H1 (cell line): ENCODE data around the gene TLE2. TPM values are rescaled to one million over a fixed set of nuclear protein-coding genes. Genes with fewer than 3 reads are reported as not detected.

Experiments
- CTCF ChIA-PET: fragments of 300-600 bp; sonication (Branson Sonifier 250); formaldehyde crosslinking; loops from one replicate; lab custom pipeline; 2021; ENCODE audit not compliant: partially characterized antibody; lab: Charles Lee
- POLR2A ChIA-PET: fragments of 300-600 bp; sonication (Branson Sonifier 250); formaldehyde crosslinking; loops from one replicate; lab custom pipeline; 2021; ENCODE audit warnings: inconsistent platforms; ENCODE audit not compliant: partially characterized antibody; lab: Charles Lee
- DNase-seq, 2 experiments: peaks; one replicate each; pipeline versions ENCODE4 v3.0.0 to v3.0.0-alpha.2; 2010 to 2022; ENCODE audit warnings: low spot score in 2 of 2, low read depth in 1 of 2, mixed read lengths in 1 of 2
- FAIRE-seq: peaks from 2 replicates; lab custom pipeline; 2011; peaks lifted over from hg19 to GRCh38; lab: Jason Lieb, UNC
- H2AFZ ChIP-seq: 2 replicates; pipeline ENCODE4 v1.8.1; 2012; ENCODE audit warnings: low read length, inconsistent platforms
- H2AK5ac ChIP-seq: 2 replicates; pipeline ENCODE4 v1.6.1; 2013; ENCODE audit warnings: low read depth, low read length
- H2BK120ac ChIP-seq: replicated peaks from 2 replicates; pipeline ENCODE3; 2013; ENCODE audit warnings: low read depth, low read length, inconsistent platforms
- H2BK12ac ChIP-seq: 2 replicates; pipeline ENCODE4 v1.6.1; 2013; ENCODE audit warnings: low read depth, low read length
- H2BK15ac ChIP-seq: 2 replicates; pipeline ENCODE4 v1.6.1; 2013; ENCODE audit warnings: low read length
- H2BK20ac ChIP-seq: 2 replicates; pipeline ENCODE4 v1.6.1; 2013; ENCODE audit warnings: low read length
- H2BK5ac ChIP-seq: 2 replicates; pipeline ENCODE4 v1.6.1; 2013; ENCODE audit warnings: low read depth, low read length
- H3K14ac ChIP-seq: 2 replicates; pipeline ENCODE4 v1.6.1; 2013; ENCODE audit warnings: inconsistent platforms; ENCODE audit not compliant: insufficient read length
- H3K18ac ChIP-seq: 2 replicates; pipeline ENCODE4 v1.6.1; 2013; ENCODE audit warnings: low read length; ENCODE audit errors: extremely low read depth
- H3K23ac ChIP-seq: 2 replicates; pipeline ENCODE4 v1.6.1; 2013; ENCODE audit warnings: inconsistent platforms; ENCODE audit not compliant: insufficient read length
- H3K23me2 ChIP-seq: 2 replicates; pipeline ENCODE4 v1.6.1; 2013; ENCODE audit warnings: low read depth, low read length
- H3K27ac ChIP-seq: 2 replicates; pipeline ENCODE4 v1.6.1; 2011; ENCODE audit warnings: low read depth, low read length, inconsistent platforms
- H3K27me3 ChIP-seq, 4 experiments: replicated peaks in 1 of 4; 1 replicate in 1 of 4; 2 replicates in 3 of 4; pipeline versions ENCODE4 v1.6.1 to v1.8.1; 2011 to 2013; ENCODE audit warnings: low read length in 3 of 4, mild to moderate bottlenecking in 3 of 4, inconsistent platforms in 2 of 4, mixed read lengths in 2 of 4, moderate library complexity in 1 of 4; ENCODE audit not compliant: control insufficient read depth in 3 of 4, insufficient read depth in 3 of 4; ENCODE audit errors: extremely low read depth in 1 of 4
- H3K36me3 ChIP-seq, 4 experiments: 2 replicates each; pipeline versions ENCODE4 v1.6.1 to v1.8.1; 2011 to 2013; ENCODE audit warnings: mild to moderate bottlenecking in 4 of 4, low read length in 3 of 4, moderate library complexity in 2 of 4, control low read depth in 1 of 4, inconsistent platforms in 1 of 4; ENCODE audit not compliant: insufficient read depth in 4 of 4, control insufficient read depth in 2 of 4
- H3K4ac ChIP-seq: replicated peaks from 2 replicates; pipeline ENCODE3; 2013; ENCODE audit warnings: low read length, low read depth, mixed read lengths, inconsistent platforms; ENCODE audit not compliant: insufficient read length
- H3K4me1 ChIP-seq, 4 experiments: replicated peaks in 1 of 4; 1 replicate in 1 of 4; 2 replicates in 3 of 4; pipeline versions ENCODE4 v1.6.1 to v1.8.1; 2011 to 2013; ENCODE audit warnings: low read length in 3 of 4, inconsistent platforms in 2 of 4, mixed read lengths in 1 of 4; ENCODE audit not compliant: insufficient read depth in 4 of 4, control insufficient read depth in 3 of 4
- H3K4me2 ChIP-seq, 2 experiments: 2 replicates each; pipeline versions ENCODE4 v1.6.1 to v1.8.1; 2011 to 2013; ENCODE audit warnings: low read depth in 2 of 2, low read length in 2 of 2, control low read depth in 1 of 2, inconsistent platforms in 1 of 2, mild to moderate bottlenecking in 1 of 2; ENCODE audit not compliant: insufficient read depth in 1 of 2
- H3K4me3 ChIP-seq, 4 experiments: fragments of 200-600, 300-600 bp in 1 of 4; sonication (generic), shearing (Covaris generic), sonication (Bioruptor Twin) in 1 of 4; 2 replicates each; pipeline versions ENCODE4 v1.5.1 to v1.8.1; 2011 to 2016; ENCODE audit warnings: low read length in 4 of 4, low read depth in 3 of 4, control low read depth in 2 of 4, inconsistent platforms in 2 of 4, mild to moderate bottlenecking in 2 of 4, mixed read lengths in 1 of 4, moderate library complexity in 1 of 4; ENCODE audit not compliant: insufficient read depth in 2 of 4; ENCODE audit errors: extremely low read depth in 1 of 4
- H3K56ac ChIP-seq: replicated peaks from 2 replicates; pipeline ENCODE3; 2013; ENCODE audit warnings: low read depth, mild to moderate bottlenecking, mixed read lengths, low read length, inconsistent platforms; ENCODE audit not compliant: insufficient read length
- H3K79me1 ChIP-seq: 2 replicates; pipeline ENCODE4 v1.6.1; 2013; ENCODE audit warnings: low read depth, low read length, control low read depth
- H3K79me2 ChIP-seq, 2 experiments: 2 replicates each; pipeline versions ENCODE4 v1.6.1 to v1.8.1; 2012 to 2013; ENCODE audit warnings: low read length in 2 of 2, mild to moderate bottlenecking in 2 of 2, inconsistent platforms in 1 of 2; ENCODE audit not compliant: insufficient read depth in 2 of 2, control insufficient read depth in 1 of 2
- H3K9ac ChIP-seq, 4 experiments: replicated peaks in 1 of 4; 1 replicate in 1 of 4; 2 replicates in 3 of 4; pipeline versions ENCODE4 v1.6.1 to v1.8.1; 2011 to 2013; ENCODE audit warnings: low read depth in 3 of 4, low read length in 3 of 4, control low read depth in 2 of 4, mild to moderate bottlenecking in 2 of 4, moderate library complexity in 2 of 4, inconsistent platforms in 1 of 4; ENCODE audit errors: extremely low read depth in 1 of 4
- H3K9me3 ChIP-seq, 2 experiments: 2 replicates each; pipeline versions ENCODE4 v1.6.1 to v1.8.1; 2012 to 2013; ENCODE audit warnings: mild to moderate bottlenecking in 2 of 2, moderate library complexity in 2 of 2, control low read depth in 1 of 2, inconsistent platforms in 1 of 2, low read depth in 1 of 2, low read length in 1 of 2, mixed read lengths in 1 of 2; ENCODE audit not compliant: insufficient read depth in 2 of 2
- H4K20me1 ChIP-seq, 2 experiments: replicated peaks in 1 of 2; 2 replicates each; pipeline versions ENCODE3 to v1.8.1; 2011 to 2013; ENCODE audit warnings: inconsistent platforms in 2 of 2, low read length in 2 of 2, mild to moderate bottlenecking in 1 of 2; ENCODE audit not compliant: insufficient read depth in 2 of 2, control insufficient read depth in 1 of 2
- H4K5ac ChIP-seq: 2 replicates; pipeline ENCODE4 v1.6.1; 2013; ENCODE audit warnings: low read length, low read depth, mixed read lengths, inconsistent platforms; ENCODE audit not compliant: insufficient read length
- H4K8ac ChIP-seq: 2 replicates; pipeline ENCODE4 v1.8.0; 2013; ENCODE audit warnings: mild to moderate bottlenecking, moderate library complexity, low read length, inconsistent platforms; ENCODE audit not compliant: insufficient read depth; ENCODE audit errors: extremely low read depth
- H4K91ac ChIP-seq: replicated peaks from 2 replicates; pipeline ENCODE3; 2013; ENCODE audit warnings: low read length, mixed read lengths, inconsistent platforms; ENCODE audit not compliant: insufficient read length
- ASH2L ChIP-seq: fragments of 200-600, 300-600 bp; sonication (generic); IDR thresholded peaks from one replicate; pipeline ENCODE4 v1.7.1; 2017; ENCODE audit warnings: low read length
- E2F6 ChIP-seq: IDR thresholded peaks from 2 replicates; pipeline ENCODE4 v1.6.1; 2012; ENCODE audit warnings: inconsistent platforms
- KDM1A ChIP-seq: fragments of 200-600, 300-600 bp; sonication (generic); IDR thresholded peaks from 2 replicates; pipeline ENCODE4 v1.7.1; 2016; ENCODE audit warnings: mild to moderate bottlenecking, low read length, borderline replicate concordance
- RBBP5 ChIP-seq: IDR thresholded peaks from 2 replicates; pipeline ENCODE4 v1.7.1; 2012; ENCODE audit warnings: low read depth, mild to moderate bottlenecking, inconsistent platforms, low read length, moderate library complexity, borderline replicate concordance
- RXRA ChIP-seq: IDR thresholded peaks from 2 replicates; pipeline ENCODE4 v1.6.1; 2011; ENCODE audit warnings: low read depth, mild to moderate bottlenecking, low read length, moderate library complexity; ENCODE audit not compliant: insufficient read depth
- SIRT6 ChIP-seq: IDR thresholded peaks from one replicate; pipeline ENCODE4 v1.7.1; 2012; ENCODE audit warnings: low read length, inconsistent platforms
- TAF1 ChIP-seq: IDR thresholded peaks from 2 replicates; pipeline ENCODE4 v1.6.1; 2011; ENCODE audit warnings: mild to moderate bottlenecking, low read depth, low read length
- TCF12 ChIP-seq: IDR thresholded peaks from 2 replicates; pipeline ENCODE4 v1.6.1; 2011; ENCODE audit warnings: low read depth, mild to moderate bottlenecking, low read length
- YY1 ChIP-seq: IDR thresholded peaks from 2 replicates; pipeline ENCODE4 v1.6.1; 2011; ENCODE audit warnings: low read depth, mild to moderate bottlenecking, low read length
- WGBS, 2 experiments: shearing (Covaris generic) in 1 of 2; methylation state at CpG; one replicate each; pipeline versions ENCODE4 v1.1.6 to v1.1.7; 2013 to 2015; ENCODE audit warnings: low lambda C conversion rate in 2 of 2, mixed read lengths in 2 of 2, inconsistent platforms in 1 of 2, low coverage in 1 of 2, missing lambda C conversion rate in 1 of 2; ENCODE audit not compliant: insufficient replicate concordance in 2 of 2, insufficient coverage in 1 of 2, insufficient read length in 1 of 2; ENCODE audit errors: extremely low coverage in 1 of 2, missing lambda C conversion rate in 1 of 2; 5-methylcytosine and 5-hydroxymethylcytosine counted together
- polyA plus RNA-seq, 7 experiments: library from polyadenylated mRNA; depleted of rRNA in 3 of 7; stranded (reverse) in 5 of 7; unstranded in 2 of 7; fragments of >200 nt in 5 of 7; fragments of 200-250 nt in 2 of 7; gene quantifications; 1 replicate in 5 of 7; 2 replicates in 1 of 7; 4 replicates in 1 of 7; pipeline versions ENCODE4 v1.2.1 to v1.2.3, GENCODE V29; 2011 to 2013; ENCODE audit warnings: missing spikeins in 2 of 7, mixed read lengths in 2 of 7
- total RNA-seq: library from RNA; stranded (reverse); fragmentation: NEBNext Ultra II Directional; extraction: Animal tissue kit (Norgen Biotek cat#: 25700); gene quantifications from 2 replicates; pipeline ENCODE4 v1.2.1, GENCODE V29; 2021

TLE2 gene
- total and polyA plus RNA-seq, 2 of the 8 experiments (the other 6 are each of a cell fraction or from before 2014, with no cell fraction given) = 8.0 to 11.5 TPM

GRCh38 chr19:2983351-2984214 is 45.5 kb downstream of the TLE2 start:
- Histone ChIP-seq H2BK12ac (peak overlapping the region; percentile 98), H4K20me1 (no peaks in the 10 kb centered on the region), H3K9me3 (no peaks in the 10 kb centered on the region), H3K36me3 (no peaks in the 10 kb centered on the region), H3K9ac (no peak overlapping the region), H4K91ac (peak overlapping the region; percentile 3), H3K79me1 (no peaks in the 10 kb centered on the region), H3K4me3 (peak overlapping the region in 1 of 4 experiments; percentile 43; a peak in 2 of 8 replicates), H3K79me2 (no peaks in the 10 kb centered on the region), H2AK5ac (no peak overlapping the region; the same call in 1 of the 2 replicates), H3K4me2 (peak overlapping the region; percentile 18 to 53; a peak in 3 of 4 replicates), H3K27ac (no peak overlapping the region), H3K4ac (no peak overlapping the region), H3K56ac (no peak overlapping the region), H3K14ac (no peak overlapping the region), H3K18ac (peak overlapping the region; percentile 83), H2BK5ac (peak overlapping the region; percentile 82; the same call in 1 of the 2 replicates), H4K5ac (no peak overlapping the region), H3K4me1 (peaks cover 3 to 28% (median 22%) of the 10 kb centered on the region in 4 experiments), H3K23me2 (peaks cover 2% of the 10 kb centered on the region; the same call in 1 of the 2 replicates), H2AFZ (no peak overlapping the region), H3K23ac (no peak overlapping the region), H2BK15ac (peak overlapping the region; percentile 19; the same call in 1 of the 2 replicates), H2BK120ac (no peak overlapping the region), H3K27me3 (peaks cover 0 to 5% (median 2%) of the 10 kb centered on the region in 4 experiments; a peak in 2 of 7 replicates), H4K8ac (peak overlapping the region; percentile 60; the same call in 1 of the 2 replicates), H2BK20ac (peak overlapping the region; percentile 90; the same call in 1 of the 2 replicates)
- 16% methylated on average over 23 of the region's 24 CpGs; no CpG with 5 or more reads in 1 of the 2 experiments for WGBS, 2 experiments
- ChIA-PET CTCF (interaction anchor here (0.8 to 1.6 kb wide), 2 partner anchors 53 to 143 kb away, joined by 3 read pairs; no protein-coding TSS in a partner anchor), POLR2A (interaction anchor here (0.6 to 3.5 kb wide), 5 partner anchors 9 to 311 kb away, joined by 3 to 13 read pairs (median 4); no protein-coding TSS in a partner anchor)
- peak; percentile 83 to 86 for DNase-seq
- FAIRE-seq = peak; percentile 83
- TF ChIP-seq KDM1A = peak; percentile 99
- TF ChIP-seq YY1 = 0 out of 2 replicates have a peak, but pooled peaks have one; percentile 44
- peak; percentile 86 for TF ChIP-seq RXRA
- TF ChIP-seq TAF1 = 0 out of 2 replicates have a peak, but pooled peaks have one; percentile 4
- TF ChIP-seq E2F6 = 0 out of 2 replicates have a peak, but pooled peaks have one; percentile 45
- no peak for TF ChIP-seq SIRT6
- TF ChIP-seq TCF12 = peak; percentile 68; the same call in 1 of the 2 replicates
- TF ChIP-seq RBBP5 = no peak
- peak; percentile 63 for TF ChIP-seq ASH2L
